GM10847 (cell line): ENCODE measurements around the gene TSPAN32.

ENCODE experiments used
- POLR2A ChIP-seq: IDR thresholded peaks from 2 replicates; pipeline ENCODE4 v1.6.1; 2011; ENCODE audit not compliant: insufficient read length; ENCODE audit errors: extremely low read depth

The TSPAN32 gene

DNA sequence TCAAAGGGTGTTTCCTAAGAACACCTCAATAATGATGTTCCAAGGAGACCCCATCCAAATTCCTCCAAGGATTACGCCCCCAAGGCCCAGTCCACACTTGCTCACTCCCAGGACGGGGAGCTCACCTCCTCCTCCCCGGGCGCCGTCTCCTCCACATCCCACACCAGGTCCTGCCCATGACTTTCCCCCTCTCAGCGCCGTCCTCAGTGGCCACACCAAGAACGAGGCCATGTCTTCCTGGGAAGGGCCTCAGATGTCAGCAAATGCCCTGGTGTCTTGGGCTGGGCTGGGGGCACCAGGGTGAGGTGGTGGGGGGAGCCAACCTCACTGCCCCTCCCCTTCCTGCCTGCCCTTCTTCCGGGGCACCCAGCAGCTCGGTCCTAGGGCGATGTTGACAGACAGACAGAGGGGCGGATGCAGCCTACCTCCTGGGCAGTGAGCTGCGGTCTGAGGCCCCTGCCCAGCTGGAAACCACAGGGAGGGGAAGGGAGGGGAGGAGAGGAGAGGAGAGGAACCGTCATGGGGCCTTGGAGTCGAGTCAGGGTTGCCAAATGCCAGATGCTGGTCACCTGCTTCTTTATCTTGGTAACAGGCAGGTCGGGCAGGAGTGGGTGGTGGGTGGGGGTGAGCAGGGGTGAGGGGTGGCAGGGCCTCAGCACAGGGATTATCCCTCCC is at the start of gene TSPAN32, which contains the start of gene C11orf21:
Gene TSPAN32 (plus strand): TSS at position 383 of the 675 bp plus-strand sequence. CDS start 137 bp downstream, at position 520.
Gene C11orf21 (minus strand): TSS at position 288 of the 675 bp plus-strand sequence. CDS start 110 bp downstream, at position 178.
- no peak for TF ChIP-seq POLR2A

DNA sequence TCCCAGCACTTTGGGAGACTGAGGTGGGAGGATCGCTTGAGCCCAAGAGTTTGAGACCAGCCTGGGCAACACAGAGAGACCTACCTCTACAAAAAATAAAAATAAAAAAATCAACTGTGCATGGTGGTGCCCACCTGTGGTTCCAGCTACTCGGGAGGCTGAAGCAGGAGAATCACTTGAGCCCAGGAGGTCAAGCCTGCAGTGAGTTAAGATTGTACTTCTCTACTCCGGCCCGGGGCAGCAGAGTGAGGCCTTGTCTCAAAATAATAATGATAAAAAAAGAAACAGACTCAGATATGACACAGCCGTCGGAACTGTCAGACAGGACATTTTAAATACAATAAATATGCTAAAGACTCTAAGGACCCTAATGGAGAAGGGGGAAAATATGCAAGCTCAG is 49.8 kb upstream of the TSPAN32 start:
- no peak for TF ChIP-seq POLR2A

GRCh38 chr11:2256293-2256913 is 45.4 kb upstream of the TSPAN32 start:
- no peak for TF ChIP-seq POLR2A

DNA sequence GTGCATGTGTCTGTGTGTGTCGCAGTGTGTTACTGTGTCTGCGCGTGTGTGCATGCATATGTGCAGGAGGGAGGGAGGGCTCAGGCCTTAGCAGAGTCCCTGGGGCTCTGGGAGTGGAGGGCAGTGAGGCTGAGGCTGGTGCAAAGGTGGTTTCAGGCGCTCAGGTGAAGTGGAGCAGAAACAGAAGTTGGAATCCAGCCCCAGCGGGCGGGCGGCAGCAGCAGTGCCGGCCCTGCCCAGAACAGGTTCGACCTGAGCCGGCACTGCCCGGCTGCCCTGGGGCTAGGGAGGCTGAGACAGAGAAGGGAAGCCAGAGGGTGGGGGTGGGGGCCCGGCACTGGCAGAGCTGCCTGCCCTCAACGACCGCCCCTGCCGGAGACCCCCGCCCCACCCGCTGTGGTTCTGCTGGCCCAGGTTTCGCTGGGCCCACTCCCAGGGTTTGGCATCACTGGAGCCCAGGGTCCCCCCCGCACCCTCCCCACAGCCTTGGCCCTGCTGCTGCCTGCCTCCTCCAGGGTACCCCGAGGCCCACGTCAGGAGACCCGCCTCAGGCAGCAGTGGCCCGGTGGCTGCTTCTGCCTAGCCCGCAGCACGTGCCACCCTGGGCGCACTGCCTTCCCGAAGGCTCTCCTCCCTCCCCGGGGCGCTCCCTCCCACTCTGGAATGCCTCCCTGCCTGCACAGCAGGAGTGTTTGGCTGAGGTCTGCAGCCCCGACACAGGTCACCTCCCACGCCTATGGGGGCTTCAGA is 44.7 kb upstream of the TSPAN32 start:
- TF ChIP-seq POLR2A, result no peak

DNA sequence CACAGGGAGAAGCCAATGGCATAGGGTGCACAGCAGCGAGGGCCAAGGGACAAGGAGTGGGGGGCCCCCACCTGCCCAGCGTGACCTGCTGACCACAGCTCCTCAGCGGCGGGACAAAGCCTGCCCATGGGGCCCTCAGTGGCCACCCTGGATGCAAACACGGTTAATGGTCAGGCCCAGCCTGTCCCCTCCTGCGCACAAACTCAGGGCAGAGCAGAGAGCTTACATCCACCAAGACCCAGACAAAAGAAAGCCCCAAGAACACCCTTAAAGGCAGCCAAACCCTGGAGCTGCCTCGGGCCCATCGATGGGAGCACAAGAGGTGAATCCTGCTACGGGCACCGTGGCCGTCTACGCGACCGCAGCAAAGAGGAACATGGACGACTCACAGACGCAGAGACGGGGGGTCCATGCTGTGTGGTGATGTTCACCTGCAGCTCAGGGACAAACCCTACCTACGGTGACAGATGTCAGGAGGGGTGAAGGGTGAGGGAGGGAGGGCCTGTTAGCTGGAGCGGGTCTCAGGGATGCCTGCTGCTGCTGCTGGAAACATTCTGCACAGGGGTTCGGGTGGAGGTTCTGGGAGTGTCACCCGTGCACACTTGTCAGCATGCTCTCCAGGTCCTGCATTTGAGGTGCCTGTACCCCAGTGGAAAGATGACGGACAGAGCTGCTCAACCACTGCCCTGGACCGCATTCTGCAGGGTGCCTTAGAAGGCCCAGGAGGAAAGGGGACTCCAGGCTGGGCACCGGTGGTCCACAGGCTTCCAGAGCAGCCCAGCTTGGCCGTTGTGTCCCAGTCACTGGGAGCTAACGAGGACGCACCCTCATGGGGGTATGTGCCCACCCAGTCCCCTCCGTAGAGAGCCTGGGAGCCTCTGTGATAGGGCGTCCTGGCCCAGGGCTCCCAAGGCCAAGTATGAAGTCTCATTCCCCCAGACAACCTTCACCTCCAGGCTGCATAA is 43.0 kb upstream of the TSPAN32 start:
- TF ChIP-seq POLR2A, result no peak

DNA sequence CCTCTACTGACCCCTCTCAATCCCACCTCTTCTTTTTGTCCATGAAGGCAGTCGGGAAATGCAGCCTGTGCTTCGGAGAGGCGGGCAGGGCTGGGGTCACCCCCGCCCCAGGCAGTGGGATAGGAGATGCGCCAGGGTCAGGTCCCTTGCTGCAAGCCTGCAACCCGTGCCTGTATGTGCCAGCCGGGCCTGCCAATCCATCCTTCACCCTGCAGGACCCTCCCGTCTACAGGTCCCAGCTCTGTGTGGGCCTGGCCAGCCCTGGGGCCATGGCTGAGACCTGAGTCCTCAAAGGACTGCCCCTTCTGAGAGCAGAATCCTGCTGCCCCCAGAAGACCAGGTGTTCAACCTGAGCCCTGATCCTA is 42.4 kb upstream of the TSPAN32 start:
- no peak for TF ChIP-seq POLR2A

DNA sequence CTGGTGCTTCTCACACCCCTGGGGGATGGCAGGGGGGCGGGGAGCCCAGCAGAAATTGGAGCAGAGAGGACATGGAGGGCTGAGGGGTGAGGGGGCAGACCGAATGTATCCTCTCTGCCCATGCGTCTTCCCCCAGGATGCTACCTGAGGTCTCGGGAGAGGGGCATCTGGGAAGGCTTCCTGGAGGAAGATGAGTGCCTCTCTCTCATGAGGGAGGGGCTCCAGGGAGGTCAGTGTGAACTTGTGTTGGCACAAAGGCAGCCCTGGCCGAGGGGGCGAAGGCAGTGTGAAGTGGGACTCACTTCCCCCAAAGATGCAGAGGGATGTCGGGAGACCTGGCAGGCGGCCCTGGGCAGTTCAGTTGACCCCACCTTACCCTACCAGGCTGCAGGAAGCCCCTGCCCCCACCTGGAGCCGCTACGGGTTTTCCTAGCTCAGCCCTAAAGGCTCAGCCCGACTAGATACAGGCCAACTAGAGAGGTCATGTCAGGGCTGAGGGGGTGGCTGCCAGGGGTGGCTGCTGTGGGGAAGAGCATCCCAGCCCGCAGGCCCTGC is 41.8 kb upstream of the TSPAN32 start:
- no peak for TF ChIP-seq POLR2A

GRCh38 chr11:2260491-2261364 is 41.1 kb upstream of the TSPAN32 start:
- TF ChIP-seq POLR2A, result no peak

GRCh38 chr11:2261436-2262230 is 40.2 kb upstream of the TSPAN32 start:
- no peak for TF ChIP-seq POLR2A

GRCh38 chr11:2262301-2263070 is 39.3 kb upstream of the TSPAN32 start:
- no peak for TF ChIP-seq POLR2A

- TF ChIP-seq POLR2A, result no peak
Observed at GRCh38 chr11:2263071-2263565, 38.7 kb upstream of the TSPAN32 start.
